Stomach (tissue), 9 donors: ENCODE results near the gene DHRSX. TPM values are rescaled to one million over a fixed set of nuclear protein-coding genes. Genes with fewer than 3 reads are reported as not detected.
"Not testable (repeated sequence)": the region's sequence is repeated elsewhere in the genome, so short reads cannot be mapped to it uniquely, and the experiment has no call there.

Experiments
- DNase-seq, 2 donors: peaks; one replicate each; pipeline versions ENCODE4 v3.0.0 to v3.0.0-alpha.2; 2013 to 2019
- H3K27ac ChIP-seq, 5 donors: fragments of 200-600 bp in 4 of 5; sonication (generic) in 4 of 5; one replicate each; pipeline ENCODE4 v1.5.1; 2013 to 2019; ENCODE audit warnings: mild to moderate bottlenecking in 1 of 5, moderate library complexity in 1 of 5
- H3K27me3 ChIP-seq, 3 donors: fragments of 200-600 bp; sonication (generic); one replicate each; pipeline ENCODE4 v1.5.1; 2017 to 2019; ENCODE audit warnings: mixed run types in 1 of 3
- H3K36me3 ChIP-seq, 4 donors: fragments of 200-600 bp; sonication (generic); 1 replicate in 3 of 4; 2 replicates in 1 of 4; pipeline ENCODE4 v1.5.1; 2016 to 2019
- H3K4me1 ChIP-seq, 4 donors: fragments of 200-600 bp; sonication (generic); one replicate each; pipeline ENCODE4 v1.5.1; 2016 to 2019
- H3K4me3 ChIP-seq, 4 donors: fragments of 200-600 bp; sonication (generic) in 3 of 4; one replicate each; pipeline ENCODE4 v1.5.1; 2016 to 2019; ENCODE audit warnings: mild to moderate bottlenecking in 1 of 4
- H3K9me3 ChIP-seq, 4 donors: fragments of 200-600 bp; sonication (generic); one replicate each; pipeline ENCODE4 v1.5.1; 2016 to 2019
- EP300 ChIP-seq: sonication (generic); formaldehyde crosslinking; IDR thresholded peaks from one replicate; pipeline ENCODE4 v1.6.1; 2017; ENCODE audit warnings: antibody characterized with exemption
- POLR2A ChIP-seq, 4 donors: fragments of 450-650 bp; IDR thresholded peaks; one replicate each; pipeline ENCODE4 v1.6.1; 2016; ENCODE audit warnings: antibody characterized with exemption in 4 of 4, control low read depth in 2 of 4, mild to moderate bottlenecking in 1 of 4, moderate library complexity in 1 of 4
- POLR2AphosphoS5 ChIP-seq, 3 donors: sonication (generic); formaldehyde crosslinking; IDR thresholded peaks; one replicate each; pipeline ENCODE4 v1.6.1; 2016; ENCODE audit warnings: antibody characterized with exemption in 3 of 3
- WGBS, 5 donors: extraction: QIAGEN DNeasy Blood & Tissue Kit in 3 of 5; methylation state at CpG; one replicate each; pipeline versions ENCODE4 v1.1.5 to v1.1.7; 2013 to 2018; 5-methylcytosine and 5-hydroxymethylcytosine counted together
- intact Hi-C: fragments of 100-400 bp; cut with DNase I; formaldehyde crosslinking; loops from one replicate; pipeline ENCODE4 v1.15.1; 2023; ENCODE audit warnings: low total_unique reads
- polyA plus RNA-seq, 3 donors: library from polyadenylated mRNA; stranded (reverse); fragments of 200-250 nt; gene quantifications; one replicate each; pipeline ENCODE4 v1.2.3, GENCODE V29; 2013
- total RNA-seq, 5 donors: library from RNA; depleted of rRNA; stranded (reverse); fragments of >200 nt; gene quantifications; one replicate each; pipeline versions ENCODE4 v1.1.0 to v1.2.3, GENCODE V29; 2014 to 2016
- TF ChIP-seq, protein P1 (sequence below), 7 experiments: fragments of 450-650 bp in 4 of 7; fragments of 200-600 bp in 3 of 7; sonication (generic) in 3 of 7; IDR thresholded peaks; one replicate each; pipeline ENCODE4 v1.5.1; 2016 to 2019; ENCODE audit warnings: antibody characterized with exemption in 7 of 7, control low read depth in 2 of 7, mild to moderate bottlenecking in 1 of 7
- donor health status: healthy with polysubstance abuse.
- donor health status: Bipolar disorder and iron deficiency.
- donor health status: healthy.

Gene DHRSX
- total and polyA plus RNA-seq, 8 donors: 11.2 to 69.4 (median 21.1) TPM

DNA sequence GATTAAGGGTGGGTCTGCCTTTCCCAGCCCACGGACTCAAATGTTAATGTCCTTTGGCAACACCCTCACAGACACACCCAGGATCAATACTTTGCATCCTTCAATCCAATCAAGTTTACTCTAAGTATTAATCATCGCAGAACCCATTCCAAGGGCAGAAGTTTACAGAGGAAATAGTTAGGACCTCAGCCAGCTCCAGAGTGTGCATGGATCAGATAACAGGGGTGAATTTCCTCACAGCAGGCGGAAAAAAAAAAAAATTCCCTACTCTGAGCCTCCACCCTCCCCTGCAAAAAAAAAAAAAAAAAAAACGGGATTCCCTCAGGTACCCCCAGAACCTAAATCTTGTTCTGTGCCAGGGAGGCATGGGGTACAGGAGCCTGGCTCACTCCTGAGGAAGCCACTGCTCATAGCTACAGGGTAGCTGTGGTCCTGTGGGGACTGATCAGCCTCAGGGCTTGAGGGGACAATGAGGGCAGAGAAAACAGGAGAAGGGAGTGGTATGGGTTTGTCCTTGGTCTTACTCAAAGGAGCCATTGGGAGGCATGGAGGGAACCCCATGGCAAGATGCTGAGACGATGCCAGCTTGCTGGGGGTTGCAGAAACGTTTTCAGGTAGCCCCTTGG, 113.0 kb downstream of the DHRSX start:
- Histone ChIP-seq H3K9me3 (peaks cover 5 to 6% (median 5%) of the 10 kb centered on the region in 4 donors), H3K36me3 (peaks cover 6 to 35% (median 26%) of the 10 kb centered on the region in 4 donors), H3K27ac (peak overlapping the region in 1 of 5 donors; percentile 47), H3K4me1 (peaks cover 4 to 24% (median 12%) of the 10 kb centered on the region in 4 donors), H3K4me3 (no peak overlapping the region), H3K27me3 (no peaks in the 10 kb centered on the region)
- intact Hi-C loops: no loop called here
- WGBS, 5 donors: 36 to 47% (median 42%) methylated on average over 6 of the region's 6 CpGs
- peak in 1 of 2 donors; percentile 38 for DNase-seq
- TF ChIP-seq POLR2AphosphoS5 (IDR thresholded peaks at IDR 0.05) (no peak), EP300 (no peak), POLR2A (IDR thresholded peaks at IDR 0.05) (no peak)
- TF ChIP-seq, protein P1, sequence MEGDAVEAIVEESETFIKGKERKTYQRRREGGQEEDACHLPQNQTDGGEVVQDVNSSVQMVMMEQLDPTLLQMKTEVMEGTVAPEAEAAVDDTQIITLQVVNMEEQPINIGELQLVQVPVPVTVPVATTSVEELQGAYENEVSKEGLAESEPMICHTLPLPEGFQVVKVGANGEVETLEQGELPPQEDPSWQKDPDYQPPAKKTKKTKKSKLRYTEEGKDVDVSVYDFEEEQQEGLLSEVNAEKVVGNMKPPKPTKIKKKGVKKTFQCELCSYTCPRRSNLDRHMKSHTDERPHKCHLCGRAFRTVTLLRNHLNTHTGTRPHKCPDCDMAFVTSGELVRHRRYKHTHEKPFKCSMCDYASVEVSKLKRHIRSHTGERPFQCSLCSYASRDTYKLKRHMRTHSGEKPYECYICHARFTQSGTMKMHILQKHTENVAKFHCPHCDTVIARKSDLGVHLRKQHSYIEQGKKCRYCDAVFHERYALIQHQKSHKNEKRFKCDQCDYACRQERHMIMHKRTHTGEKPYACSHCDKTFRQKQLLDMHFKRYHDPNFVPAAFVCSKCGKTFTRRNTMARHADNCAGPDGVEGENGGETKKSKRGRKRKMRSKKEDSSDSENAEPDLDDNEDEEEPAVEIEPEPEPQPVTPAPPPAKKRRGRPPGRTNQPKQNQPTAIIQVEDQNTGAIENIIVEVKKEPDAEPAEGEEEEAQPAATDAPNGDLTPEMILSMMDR (IDR thresholded peaks at IDR 0.05): no peak

DNA sequence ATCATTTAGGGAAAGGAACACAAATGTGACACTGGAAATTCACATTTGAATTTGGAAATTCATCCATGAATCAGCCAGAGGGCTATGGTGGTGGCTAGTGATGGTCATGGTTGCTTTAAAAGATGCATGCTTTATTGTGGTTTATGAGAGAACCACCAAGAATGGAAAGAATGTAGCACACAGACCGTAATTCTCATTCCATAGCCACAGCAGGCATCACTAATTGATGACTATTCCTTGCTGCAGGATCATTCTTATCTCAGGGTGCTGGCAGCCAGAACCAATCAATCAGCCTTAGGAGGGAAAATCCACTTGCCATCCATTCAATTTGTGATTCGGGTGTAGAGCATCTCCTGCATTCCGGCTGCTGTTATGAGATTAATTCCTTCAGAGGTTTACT, 115.6 kb downstream of the DHRSX start:
- peaks cover 0 to 15% (median 9%) of the 10 kb centered on the region in 4 donors for H3K36me3 ChIP-seq
- H3K27ac ChIP-seq: no peak overlapping the region
- 58 to 92% (median 82%) methylated on average over 3 of the region's 3 CpGs for WGBS, 5 donors
- no peak for TF ChIP-seq POLR2A (IDR thresholded peaks at IDR 0.05)
- no peak for TF ChIP-seq EP300
- no peak for TF ChIP-seq POLR2AphosphoS5 (IDR thresholded peaks at IDR 0.05)
- TF ChIP-seq, protein P1 (IDR thresholded peaks at IDR 0.05): no peak
- H3K27me3 ChIP-seq: no peaks in the 10 kb centered on the region
- DNase-seq: no peak
- intact Hi-C loops: no loop called here
- H3K9me3 ChIP-seq: no peaks in the 10 kb centered on the region
- peaks cover 4 to 24% (median 12%) of the 10 kb centered on the region in 4 donors for H3K4me1 ChIP-seq
- H3K4me3 ChIP-seq: no peak overlapping the region

DNA sequence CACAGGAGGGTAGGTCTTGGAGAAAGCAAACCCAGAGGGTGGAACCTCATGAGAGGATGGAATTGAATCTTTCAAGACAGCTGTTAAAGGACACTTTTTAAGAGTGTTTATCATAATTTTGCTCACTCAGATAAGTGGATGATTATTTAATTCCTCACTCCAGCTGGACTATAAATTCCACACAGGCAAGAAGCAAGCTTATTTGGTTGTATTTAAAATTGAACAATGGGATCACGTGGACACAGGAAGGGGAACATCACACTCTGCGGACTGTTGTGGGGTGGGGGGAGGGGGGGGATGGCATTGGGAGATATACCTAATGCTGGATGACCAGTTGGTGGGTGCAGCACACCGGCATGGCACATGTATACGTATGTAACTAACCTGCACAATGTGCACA, 116.3 kb downstream of the DHRSX start:
- peaks cover 4 to 24% (median 12%) of the 10 kb centered on the region in 4 donors for H3K4me1 ChIP-seq
- WGBS, 5 donors: 84 to 94% (median 88%) methylated on average over 4 of the region's 4 CpGs
- DNase-seq: no peak
- intact Hi-C loops: no loop called here
- peak overlapping the region in 2 of 5 donors; percentile 39 to 64 for H3K27ac ChIP-seq
- no peak overlapping the region for H3K4me3 ChIP-seq
- H3K27me3 ChIP-seq: no peaks in the 10 kb centered on the region
- no peaks in the 10 kb centered on the region for H3K9me3 ChIP-seq
- TF ChIP-seq POLR2A (IDR thresholded peaks at IDR 0.05): no peak
- no peak for TF ChIP-seq EP300
- TF ChIP-seq, protein P1 (IDR thresholded peaks at IDR 0.05): no peak
- no peak for TF ChIP-seq POLR2AphosphoS5 (IDR thresholded peaks at IDR 0.05)
- peaks cover 0 to 13% (median 7%) of the 10 kb centered on the region in 4 donors for H3K36me3 ChIP-seq

DNA sequence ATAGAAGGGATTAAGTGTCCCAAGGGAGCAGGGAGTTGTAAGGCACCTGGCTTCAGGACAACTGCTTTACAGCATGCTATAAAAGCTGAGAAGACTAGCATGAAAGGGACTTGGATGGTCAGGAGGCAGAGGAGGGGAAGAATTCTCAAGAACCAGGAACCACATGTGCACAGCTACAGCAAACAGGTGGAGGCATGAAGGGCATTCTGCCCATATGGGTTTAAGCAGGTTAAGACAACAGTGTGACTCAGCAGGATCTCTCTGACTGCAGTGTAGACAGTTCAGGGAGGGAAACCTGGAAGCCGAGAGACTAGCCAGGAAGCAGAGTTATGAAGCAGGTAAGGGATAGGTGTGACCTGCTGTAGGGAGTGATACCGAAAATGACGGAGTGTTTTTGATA, 117.0 kb downstream of the DHRSX start:
- Histone ChIP-seq H3K9me3 (no peaks in the 10 kb centered on the region), H3K27me3 (no peaks in the 10 kb centered on the region), H3K27ac (peak overlapping the region in 2 of 5 donors; percentile 39 to 64), H3K4me1 (peaks cover 4 to 24% (median 12%) of the 10 kb centered on the region in 4 donors), H3K4me3 (no peak overlapping the region), H3K36me3 (peaks cover 0 to 7% (median 1%) of the 10 kb centered on the region in 4 donors)
- intact Hi-C loops: no loop called here
- no peak for TF ChIP-seq EP300
- peak in 1 of 3 donors; percentile 73 for TF ChIP-seq POLR2AphosphoS5 (IDR thresholded peaks at IDR 0.05)
- peak; percentile 42 to 48 for DNase-seq
- WGBS, 5 donors: 35 to 72% (median 62%) methylated on average over 3 of the region's 3 CpGs

DNA sequence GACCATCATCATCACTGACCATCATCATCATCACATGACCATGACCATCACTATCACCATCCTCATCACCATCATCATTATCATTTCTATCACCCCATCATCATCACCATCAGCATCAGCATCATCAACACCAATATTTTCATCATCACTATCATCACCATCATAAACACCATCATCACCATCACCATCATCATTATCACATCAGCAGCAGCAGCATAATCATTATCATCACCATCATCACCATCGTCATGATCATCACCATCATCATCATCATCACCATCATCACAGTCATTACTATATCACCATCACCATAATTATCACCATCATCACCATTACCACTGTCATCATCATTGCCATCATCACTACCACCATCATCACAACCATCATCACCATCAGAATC, 117.6 kb downstream of the DHRSX start:
- Histone ChIP-seq H3K36me3 (peaks cover 0 to 7% (median under 1%) of the 10 kb centered on the region in 4 donors), H3K27ac (no peak overlapping the region), H3K9me3 (no peaks in the 10 kb centered on the region), H3K4me3 (no peak overlapping the region), H3K27me3 (no peaks in the 10 kb centered on the region), H3K4me1 (peaks cover 4 to 20% (median 12%) of the 10 kb centered on the region in 4 donors)
- WGBS, 5 donors: 95 to 100% (median 98%) methylated on average over 1 of the region's 1 CpG
- TF ChIP-seq POLR2A (IDR thresholded peaks at IDR 0.05): no peak
- no peak for TF ChIP-seq EP300
- TF ChIP-seq POLR2AphosphoS5 (IDR thresholded peaks at IDR 0.05): no peak
- intact Hi-C loops: no loop called here
- DNase-seq: no peak

DNA sequence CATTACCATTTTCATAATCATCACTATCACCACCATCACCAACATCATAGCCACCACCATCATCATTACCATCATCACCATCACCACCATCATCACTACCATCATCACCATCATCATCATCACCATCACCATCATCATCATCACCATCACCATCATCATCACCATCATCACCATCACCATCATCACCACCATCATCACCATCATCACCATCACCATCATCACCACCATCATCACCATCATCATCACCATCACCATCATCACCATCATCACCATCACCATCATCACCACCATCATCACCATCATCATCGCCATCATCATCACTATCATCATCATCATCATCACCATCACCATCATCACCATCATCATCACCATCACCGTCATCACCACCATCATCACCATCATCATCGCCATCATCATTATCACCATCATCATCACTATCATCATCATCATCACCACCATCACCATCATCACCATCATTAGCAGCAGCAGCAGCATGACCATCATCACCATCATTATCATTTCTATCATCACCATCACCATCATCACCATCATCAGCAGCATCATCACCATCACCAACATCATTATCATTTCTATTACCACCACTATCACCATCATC, 118.2 kb downstream of the DHRSX start:
- Histone ChIP-seq H3K4me1 (peaks cover 0 to 16% (median 9%) of the 10 kb centered on the region in 4 donors), H3K36me3 (peaks cover 0 to 12% (median 4%) of the 10 kb centered on the region in 4 donors)
- H3K27ac ChIP-seq, H3K4me3 ChIP-seq, H3K9me3 ChIP-seq, DNase-seq, H3K27me3 ChIP-seq, intact Hi-C loops: not testable (repeated sequence)
- WGBS, 5 donors: 77 to 99% (median 94%) methylated on average over 3 of the region's 3 CpGs
